AG04449 (cell line): Measurements from ENCODE around the gene P2RY6.

Experiments
- CTCF ChIA-PET: fragments of 350-600 bp; formaldehyde crosslinking; extraction: SDS; loops from one replicate; lab custom pipeline; 2021; ENCODE audit warnings: antibody characterized with exemption; lab: Yijun Ruan, JAX
- POLR2A ChIA-PET: fragments of 400-600, 350-600 bp; formaldehyde crosslinking; extraction: SDS; loops from one replicate; lab custom pipeline; 2020; ENCODE audit warnings: antibody characterized with exemption, inconsistent platforms; lab: Yijun Ruan, JAX
- DNase-seq: peaks from one replicate; pipeline ENCODE4 v3.0.0-alpha.2; 2010; ENCODE audit warnings: low read depth, low spot score
- H3K4me3 ChIP-seq: 2 replicates; pipeline ENCODE4 v1.5.1; 2011; ENCODE audit warnings: low read depth, mild to moderate bottlenecking, control low read depth, low read length
- CTCF ChIP-seq: IDR thresholded peaks from one replicate; pipeline ENCODE4 v1.5.1; 2011; ENCODE audit warnings: mild to moderate bottlenecking, moderate library complexity, low read length, control low read depth, inconsistent platforms; ENCODE audit not compliant: insufficient read depth; ENCODE audit errors: missing control alignments

Gene P2RY6

GRCh38 chr11:73312036-73312435, 39.9 kb downstream of the P2RY6 start:
- POLR2A ChIA-PET: interaction anchor here (0.6 to 3.2 kb wide), 2 partner anchors 15 to 24 kb away, joined by 3 to 17 read pairs; no protein-coding TSS in a partner anchor

GRCh38 chr11:73312851-73313327, 40.8 kb downstream of the P2RY6 start:
- no peak for TF ChIP-seq CTCF
- peak overlapping the region; percentile 81 for H3K4me3 ChIP-seq
- ChIA-PET CTCF (interaction anchor here (0.6 to 28.8 kb wide), 7 partner anchors 13 to 348 kb away, joined by 3 to 605 read pairs (median 18); no protein-coding TSS in a partner anchor), POLR2A (interaction anchor here (0.6 to 3.2 kb wide), 3 partner anchors 11 to 23 kb away, joined by 3 to 17 read pairs (median 5); no protein-coding TSS in a partner anchor)
- no peak for DNase-seq

More at GRCh38 chr11:73312036-73312435, 39.9 kb downstream of the P2RY6 start:
- CTCF ChIA-PET: interaction anchor here (1.5 to 28.8 kb wide), 6 partner anchors 10 to 349 kb away, joined by 4 to 605 read pairs (median 135); no protein-coding TSS in a partner anchor
- TF ChIP-seq CTCF: no peak
- DNase-seq: no peak
- H3K4me3 ChIP-seq: peak overlapping the region; percentile 81

GRCh38 chr11:73313652-73314051, 41.5 kb downstream of the P2RY6 start:
- ChIA-PET POLR2A (interaction anchor here (3.2 kb wide), 1 partner anchor 13 kb away, joined by 17 read pairs; no protein-coding TSS in a partner anchor), CTCF (interaction anchor here (1.0 to 28.8 kb wide), 8 partner anchors 10 to 80 kb away, joined by 3 to 605 read pairs (median 11); no protein-coding TSS in a partner anchor)
- no peak for DNase-seq

GRCh38 chr11:73314117-73314961, 42.2 kb downstream of the P2RY6 start:
- peak overlapping the region; percentile 81 for H3K4me3 ChIP-seq
- ChIA-PET CTCF (interaction anchor here (0.6 to 28.8 kb wide), 10 partner anchors 8 to 79 kb away, joined by 3 to 605 read pairs (median 5); no protein-coding TSS in a partner anchor), POLR2A (interaction anchor here (0.9 to 3.2 kb wide), 3 partner anchors 9 to 17 kb away, joined by 7 to 17 read pairs (median 7); no protein-coding TSS in a partner anchor)
- DNase-seq: no peak
- peak; percentile 8 for TF ChIP-seq CTCF

More at GRCh38 chr11:73313652-73314051, 41.5 kb downstream of the P2RY6 start:
- peak overlapping the region; percentile 81 for H3K4me3 ChIP-seq
- TF ChIP-seq CTCF: no peak

- ChIA-PET CTCF (interaction anchor here (1.0 to 28.8 kb wide), 8 partner anchors 9 to 78 kb away, joined by 4 to 605 read pairs (median 12); no protein-coding TSS in a partner anchor), POLR2A (interaction anchor here (1.4 to 3.2 kb wide), 2 partner anchors 11 to 15 kb away, joined by 7 to 17 read pairs; no protein-coding TSS in a partner anchor)
- peak overlapping the region; percentile 19 for H3K4me3 ChIP-seq
- DNase-seq: no peak
- TF ChIP-seq CTCF: no peak
Observed at GRCh38 chr11:73315293-73316020, 43.3 kb downstream of the P2RY6 start.
